Measurements from ENCODE around the gene DSCAM. TPM values are rescaled to one million over a fixed set of nuclear protein-coding genes. Genes with fewer than 3 reads are reported as not detected.
A peak's percentile ranks its signal among the peaks of the same experiment; 100 is the strongest.
"Not testable (repeated sequence)": the region's sequence is repeated elsewhere in the genome, so short reads cannot be mapped to it uniquely, and the experiment has no call there.

Gene DSCAM
- polyA plus RNA-seq, 1 donor = 0.85 TPM

DNA sequence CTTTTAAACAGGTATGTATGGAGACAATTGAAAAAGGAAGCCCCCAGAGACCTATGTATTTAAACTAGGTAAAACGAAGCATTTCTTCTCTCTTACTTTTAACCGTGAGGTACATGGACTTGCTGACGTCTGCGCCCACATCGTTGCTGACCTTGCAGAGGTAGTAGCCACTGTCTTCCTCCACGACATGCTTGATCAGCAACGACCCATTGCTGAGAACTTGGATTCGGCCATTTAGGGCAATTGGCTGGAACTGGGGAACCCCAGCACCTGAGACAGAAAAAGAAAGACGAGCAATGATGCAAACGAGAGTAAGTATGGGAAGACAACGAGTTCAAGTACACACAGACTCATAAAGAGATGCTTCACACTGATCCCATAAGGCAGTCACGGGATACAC is 571.0 kb downstream of the DSCAM start:
- Histone ChIP-seq H3K9me3 (ENCODE audit: control insufficient read depth, low read depth, low read length) (peaks cover 3% of the 10 kb centered on the region), H3K4me1 (ENCODE audit: control insufficient read depth, insufficient read depth, low read length) (no peaks in the 10 kb centered on the region), H3K27me3 (ENCODE audit: control insufficient read depth, insufficient read depth, low read length) (no peaks in the 10 kb centered on the region), H3K36me3 (ENCODE audit: control insufficient read depth, insufficient read depth, low read length) (no peaks in the 10 kb centered on the region), H3K4me3 (ENCODE audit: low read length) (no peak overlapping the region), H3K27ac (ENCODE audit: low read length) (no peak overlapping the region)
- 33% methylated on average over 1 of the region's 12 CpGs for WGBS (ENCODE audit: insufficient coverage, low lambda C conversion rate)
- DNase-seq = no peak

DNA sequence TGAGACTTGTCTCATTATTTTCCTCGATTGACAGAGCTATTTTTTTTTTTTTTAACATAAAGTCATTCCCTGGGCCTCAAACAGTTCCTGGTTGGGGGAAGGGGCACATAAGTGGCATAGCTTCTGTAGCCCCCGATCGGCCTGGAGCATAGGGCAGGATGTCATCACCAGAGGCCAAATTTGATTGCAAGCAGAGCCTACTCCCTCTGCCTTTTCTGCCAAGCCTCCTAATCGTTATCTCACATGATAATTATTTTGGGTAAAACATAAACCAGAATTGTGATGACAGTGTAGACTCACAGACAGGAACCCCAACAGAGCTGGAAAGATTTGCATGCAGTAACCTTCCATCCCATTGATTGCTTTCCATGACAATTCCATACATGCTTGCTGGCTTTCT is 574.9 kb downstream of the DSCAM start:
- no peak overlapping the region for H3K4me3 ChIP-seq (ENCODE audit: low read length)

DNA sequence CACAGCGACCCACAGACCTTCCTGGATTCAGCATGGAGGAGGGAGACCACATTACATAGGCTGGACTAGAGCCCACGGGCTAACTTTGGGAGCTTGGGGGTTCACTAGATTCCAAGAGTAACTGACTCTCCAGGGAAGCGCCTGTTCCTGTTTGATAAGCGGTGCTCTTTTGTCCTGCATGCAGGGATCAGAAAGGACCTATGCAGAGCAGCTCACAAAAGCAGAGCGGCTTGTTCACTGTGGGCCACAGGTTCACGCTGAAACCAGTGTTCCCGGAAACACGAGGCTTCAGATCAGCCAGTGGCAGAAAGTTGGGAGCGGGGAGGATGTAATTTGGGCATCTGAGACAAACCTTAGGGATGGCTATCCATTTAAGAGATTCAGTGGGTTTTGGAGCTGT is 575.8 kb downstream of the DSCAM start:
- Histone ChIP-seq H3K4me1 (ENCODE audit: control insufficient read depth, insufficient read depth, low read length) (no peaks in the 10 kb centered on the region), H3K27ac (ENCODE audit: low read length) (no peak overlapping the region), H3K36me3 (ENCODE audit: control insufficient read depth, insufficient read depth, low read length) (no peaks in the 10 kb centered on the region), H3K4me3 (ENCODE audit: low read length) (no peak overlapping the region), H3K9me3 (ENCODE audit: control insufficient read depth, low read depth, low read length) (no peaks in the 10 kb centered on the region), H3K27me3 (ENCODE audit: control insufficient read depth, insufficient read depth, low read length) (no peaks in the 10 kb centered on the region)
- no CpG with 5 or more reads among the region's 9 CpGs for WGBS (ENCODE audit: insufficient coverage, low lambda C conversion rate)
- DNase-seq = no peak

More for the DNA sequence above, 574.9 kb downstream of the DSCAM start:
- no peaks in the 10 kb centered on the region for H3K36me3 ChIP-seq (ENCODE audit: control insufficient read depth, insufficient read depth, low read length)
- DNase-seq = no peak
- no peaks in the 10 kb centered on the region for H3K9me3 ChIP-seq (ENCODE audit: control insufficient read depth, low read depth, low read length)
- H3K27me3 ChIP-seq (ENCODE audit: control insufficient read depth, insufficient read depth, low read length) = no peaks in the 10 kb centered on the region
- 60% methylated on average over 2 of the region's 4 CpGs for WGBS (ENCODE audit: insufficient coverage, low lambda C conversion rate)
- no peaks in the 10 kb centered on the region for H3K4me1 ChIP-seq (ENCODE audit: control insufficient read depth, insufficient read depth, low read length)
- no peak overlapping the region for H3K27ac ChIP-seq (ENCODE audit: low read length)

DNA sequence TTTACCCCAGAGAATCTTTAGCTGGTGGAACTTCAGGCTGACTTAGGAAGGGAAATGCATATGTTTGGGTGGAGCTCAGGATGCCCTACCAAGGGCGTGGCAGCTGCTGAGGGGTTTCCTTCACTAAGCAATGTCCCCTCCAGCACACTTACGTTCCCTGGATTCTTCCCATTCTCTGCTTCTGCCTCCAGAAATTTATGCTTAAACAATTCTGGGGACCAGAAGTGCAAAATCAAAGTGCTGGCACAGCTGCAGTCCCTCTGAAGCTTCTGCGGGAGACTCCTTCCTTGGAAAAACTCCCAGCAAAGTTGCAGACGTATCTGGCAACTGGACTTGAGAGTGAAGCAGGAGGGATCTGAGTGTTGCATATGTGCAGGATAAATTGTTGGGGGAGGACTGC is 576.9 kb downstream of the DSCAM start:
- H3K27ac ChIP-seq (ENCODE audit: low read length) = no peak overlapping the region
- H3K36me3 ChIP-seq (ENCODE audit: control insufficient read depth, insufficient read depth, low read length) = no peaks in the 10 kb centered on the region
- H3K27me3 ChIP-seq (ENCODE audit: control insufficient read depth, insufficient read depth, low read length) = no peaks in the 10 kb centered on the region
- no peak overlapping the region for H3K4me3 ChIP-seq (ENCODE audit: low read length)
- WGBS (ENCODE audit: insufficient coverage, low lambda C conversion rate) = 60% methylated on average over 1 of the region's 4 CpGs
- H3K4me1 ChIP-seq (ENCODE audit: control insufficient read depth, insufficient read depth, low read length) = no peaks in the 10 kb centered on the region
- H3K9me3 ChIP-seq (ENCODE audit: control insufficient read depth, low read depth, low read length) = no peaks in the 10 kb centered on the region
- no peak for DNase-seq

DNA sequence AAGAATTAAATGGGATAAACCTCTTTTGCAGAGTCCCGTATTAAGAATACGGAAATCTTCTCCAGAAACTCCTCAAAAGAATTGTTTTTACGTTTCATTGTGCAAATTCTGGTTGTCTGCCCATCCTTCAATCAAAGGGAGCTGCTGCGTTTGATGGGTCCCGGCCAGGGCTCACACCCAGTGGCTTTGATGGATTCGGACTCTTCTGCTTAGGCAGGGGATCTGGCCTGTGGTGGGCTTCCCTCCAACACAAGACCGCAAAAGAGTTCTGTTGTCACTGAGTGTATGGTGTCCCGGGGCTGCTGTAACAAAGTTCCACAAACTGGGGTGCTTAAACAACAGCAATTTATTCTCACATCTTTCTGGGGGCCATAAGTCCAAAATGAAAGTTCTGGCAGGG is 577.7 kb downstream of the DSCAM start:
- no peaks in the 10 kb centered on the region for H3K9me3 ChIP-seq (ENCODE audit: control insufficient read depth, low read depth, low read length)
- no peaks in the 10 kb centered on the region for H3K4me1 ChIP-seq (ENCODE audit: control insufficient read depth, insufficient read depth, low read length)
- no peaks in the 10 kb centered on the region for H3K27me3 ChIP-seq (ENCODE audit: control insufficient read depth, insufficient read depth, low read length)
- 100% methylated on average over 1 of the region's 8 CpGs for WGBS (ENCODE audit: insufficient coverage, low lambda C conversion rate)
- no peak overlapping the region for H3K27ac ChIP-seq (ENCODE audit: low read length)
- H3K36me3 ChIP-seq (ENCODE audit: control insufficient read depth, insufficient read depth, low read length) = no peaks in the 10 kb centered on the region
- DNase-seq = no peak
- H3K4me3 ChIP-seq (ENCODE audit: low read length) = no peak overlapping the region

DNA sequence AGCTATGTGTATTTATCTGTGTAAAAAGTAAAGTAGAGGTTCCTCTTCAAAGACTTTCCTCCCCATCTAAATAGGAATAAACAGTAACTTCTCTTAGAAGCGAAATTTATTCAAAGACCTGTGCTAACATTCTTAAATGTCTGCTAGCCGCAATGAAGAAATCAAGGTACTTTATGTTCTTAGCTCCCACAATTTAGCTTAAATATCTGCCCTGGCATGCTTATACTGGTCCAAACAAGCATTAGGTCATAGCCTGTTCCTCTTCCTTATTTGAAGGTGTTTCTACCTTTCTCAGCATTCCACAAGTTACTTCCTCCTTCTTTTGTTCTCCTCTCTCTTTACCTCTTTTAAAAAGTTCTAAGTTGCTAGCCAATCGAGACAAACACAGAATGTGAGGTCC is 588.5 kb downstream of the DSCAM start:
- H3K9me3 ChIP-seq (ENCODE audit: control insufficient read depth, low read depth, low read length); H3K4me1 ChIP-seq (ENCODE audit: control insufficient read depth, insufficient read depth, low read length); H3K36me3 ChIP-seq (ENCODE audit: control insufficient read depth, insufficient read depth, low read length); H3K27ac ChIP-seq (ENCODE audit: low read length); H3K4me3 ChIP-seq (ENCODE audit: low read length); DNase-seq; H3K27me3 ChIP-seq (ENCODE audit: control insufficient read depth, insufficient read depth, low read length): not testable (repeated sequence)
- WGBS (ENCODE audit: insufficient coverage, low lambda C conversion rate) = 100% methylated on average over 1 of the region's 3 CpGs

DNA sequence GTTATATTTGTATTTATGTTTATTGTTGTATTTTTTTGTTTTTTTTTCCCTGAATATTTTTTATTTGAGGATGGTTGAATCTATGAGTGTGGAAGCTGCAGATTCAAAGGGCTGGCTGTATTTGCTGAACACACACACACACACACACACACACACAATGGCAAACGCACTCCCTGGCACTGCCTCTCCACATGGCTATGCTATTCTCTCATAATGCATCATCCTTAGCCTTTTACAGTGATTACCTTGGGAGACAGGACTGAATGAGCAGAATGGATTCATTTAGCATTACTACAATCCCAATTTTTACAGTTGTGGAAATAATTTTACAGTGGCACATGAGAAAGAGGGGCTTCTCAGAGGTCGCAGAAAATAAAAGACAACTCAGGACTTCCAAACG is 589.6 kb downstream of the DSCAM start:
- Histone ChIP-seq H3K9me3 (ENCODE audit: control insufficient read depth, low read depth, low read length) (no peaks in the 10 kb centered on the region), H3K36me3 (ENCODE audit: control insufficient read depth, insufficient read depth, low read length) (no peaks in the 10 kb centered on the region), H3K4me1 (ENCODE audit: control insufficient read depth, insufficient read depth, low read length) (no peaks in the 10 kb centered on the region), H3K27me3 (ENCODE audit: control insufficient read depth, insufficient read depth, low read length) (no peaks in the 10 kb centered on the region), H3K4me3 (ENCODE audit: low read length) (no peak overlapping the region), H3K27ac (ENCODE audit: low read length) (no peak overlapping the region)
- no CpG with 5 or more reads among the region's 3 CpGs for WGBS (ENCODE audit: insufficient coverage, low lambda C conversion rate)
- DNase-seq = no peak

DNA sequence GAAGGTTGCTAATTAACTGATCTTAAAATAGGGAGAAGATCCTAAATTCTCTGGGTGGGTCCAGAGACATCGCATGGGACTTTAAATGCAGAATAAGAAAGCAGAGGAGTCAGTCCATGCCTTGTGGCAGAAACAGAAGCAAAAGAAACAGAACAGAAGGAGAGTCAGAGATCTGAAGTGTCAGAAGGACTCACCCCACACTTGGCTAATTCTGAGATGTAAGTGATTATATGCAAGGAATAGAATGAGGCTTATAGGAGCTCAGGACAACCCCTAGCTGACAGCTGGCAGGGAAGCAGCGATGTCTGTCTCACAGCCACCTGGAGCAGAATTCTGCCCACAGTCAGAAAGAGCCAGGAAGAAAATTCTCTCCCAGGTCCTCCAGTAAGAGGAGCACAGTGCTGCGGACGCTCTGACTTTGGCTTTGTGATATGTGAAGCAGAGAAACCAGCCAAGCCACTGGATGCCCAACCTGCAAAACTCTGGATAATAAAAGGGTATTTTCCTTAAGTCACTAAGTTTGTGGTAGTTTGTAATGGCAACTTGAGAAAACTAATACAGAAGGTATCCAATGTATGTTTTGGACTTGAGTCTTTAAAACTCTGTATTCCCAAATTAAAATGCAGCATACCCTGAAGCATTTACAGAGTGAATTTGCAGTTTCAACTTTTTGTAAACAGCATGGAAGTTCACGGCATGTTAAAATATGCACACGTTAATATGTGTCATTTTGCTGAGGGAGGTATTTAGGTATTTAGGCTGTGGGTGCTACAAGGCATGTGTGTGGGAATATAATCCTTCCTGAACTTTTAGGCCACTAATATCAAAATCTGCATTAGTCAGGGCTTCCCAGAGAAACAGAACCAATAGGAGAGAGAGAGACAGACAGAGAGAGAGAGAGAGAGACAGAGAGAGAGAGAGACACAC is 591.2 kb downstream of the DSCAM start:
- Histone ChIP-seq H3K9me3 (ENCODE audit: control insufficient read depth, low read depth, low read length) (no peaks in the 10 kb centered on the region), H3K4me3 (ENCODE audit: low read length) (no peak overlapping the region), H3K27me3 (ENCODE audit: control insufficient read depth, insufficient read depth, low read length) (no peaks in the 10 kb centered on the region), H3K27ac (ENCODE audit: low read length) (no peak overlapping the region), H3K4me1 (ENCODE audit: control insufficient read depth, insufficient read depth, low read length) (no peaks in the 10 kb centered on the region), H3K36me3 (ENCODE audit: control insufficient read depth, insufficient read depth, low read length) (no peaks in the 10 kb centered on the region)
- WGBS (ENCODE audit: insufficient coverage, low lambda C conversion rate) = no CpG with 5 or more reads among the region's 6 CpGs
- DNase-seq = no peak

DNA sequence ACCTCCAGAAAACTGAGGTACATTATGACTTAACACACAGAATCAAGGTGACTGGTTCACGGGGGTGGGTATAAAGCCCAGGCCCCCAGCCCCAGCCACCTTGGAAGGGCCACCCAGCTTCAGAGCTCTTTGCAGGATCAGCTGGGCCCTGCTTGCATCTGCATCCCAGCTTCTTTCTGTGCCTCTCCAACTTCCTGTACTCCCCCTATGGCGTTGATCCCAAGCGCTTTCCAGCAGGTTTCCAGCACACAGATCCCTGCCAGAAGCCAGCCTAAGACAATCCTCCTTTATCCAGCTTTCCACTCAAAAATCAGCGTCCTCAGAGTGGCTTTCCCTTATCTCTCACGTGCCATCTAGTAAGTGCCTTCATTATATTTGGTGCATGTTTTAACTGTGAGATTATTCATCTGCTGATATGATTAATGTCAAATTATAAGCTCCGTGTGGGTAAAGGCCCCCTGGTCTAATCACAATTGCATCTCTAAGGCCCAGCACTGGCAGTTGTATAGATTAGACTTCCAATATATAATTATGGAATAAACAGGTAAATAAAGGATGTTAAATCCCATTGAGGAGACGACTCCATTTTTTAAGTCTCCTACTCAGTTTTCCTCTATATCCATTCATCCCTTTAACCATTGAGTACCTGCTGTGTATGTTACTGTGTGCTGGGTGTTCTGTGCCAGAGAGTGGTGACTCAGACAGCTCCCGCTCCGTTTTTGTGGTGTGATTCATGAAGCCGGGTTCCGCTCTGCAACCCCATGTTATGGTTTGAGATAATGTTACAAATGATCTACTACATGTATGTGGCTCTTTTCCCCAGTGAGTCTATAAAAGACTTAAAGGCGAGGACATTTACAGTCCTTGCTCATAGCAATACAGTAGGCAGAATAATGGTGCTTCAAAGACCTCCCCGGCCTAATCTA is 592.2 kb downstream of the DSCAM start:
- Histone ChIP-seq H3K36me3 (ENCODE audit: control insufficient read depth, insufficient read depth, low read length) (no peaks in the 10 kb centered on the region), H3K4me1 (ENCODE audit: control insufficient read depth, insufficient read depth, low read length) (no peaks in the 10 kb centered on the region), H3K27me3 (ENCODE audit: control insufficient read depth, insufficient read depth, low read length) (no peaks in the 10 kb centered on the region), H3K4me3 (ENCODE audit: low read length) (no peak overlapping the region), H3K9me3 (ENCODE audit: control insufficient read depth, low read depth, low read length) (no peaks in the 10 kb centered on the region), H3K27ac (ENCODE audit: low read length) (no peak overlapping the region)
- DNase-seq = no peak
- WGBS (ENCODE audit: insufficient coverage, low lambda C conversion rate) = 100% methylated on average over 1 of the region's 13 CpGs

DNA sequence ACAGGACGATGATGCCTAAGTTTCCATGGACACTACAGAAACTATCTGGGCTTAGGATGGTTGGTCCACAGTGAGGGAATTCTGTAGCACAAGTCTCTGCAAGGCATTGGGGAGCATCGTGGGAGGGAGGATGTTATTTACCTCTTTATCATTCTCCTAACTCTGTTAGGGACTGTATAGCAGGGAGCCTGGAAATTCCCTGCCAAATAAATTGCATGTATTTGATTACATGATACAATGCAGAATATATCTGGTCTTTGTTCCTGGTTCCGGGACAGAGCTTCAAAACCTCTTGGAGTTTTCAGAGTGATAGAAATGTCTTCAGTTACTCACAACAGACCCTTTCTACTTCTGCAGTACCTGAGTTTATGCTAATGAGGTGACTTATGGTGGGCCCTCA is 593.8 kb downstream of the DSCAM start:
- Histone ChIP-seq H3K27me3 (ENCODE audit: control insufficient read depth, insufficient read depth, low read length) (no peaks in the 10 kb centered on the region), H3K4me1 (ENCODE audit: control insufficient read depth, insufficient read depth, low read length) (no peaks in the 10 kb centered on the region), H3K9me3 (ENCODE audit: control insufficient read depth, low read depth, low read length) (no peaks in the 10 kb centered on the region), H3K27ac (ENCODE audit: low read length) (no peak overlapping the region), H3K36me3 (ENCODE audit: control insufficient read depth, insufficient read depth, low read length) (no peaks in the 10 kb centered on the region), H3K4me3 (ENCODE audit: low read length) (no peak overlapping the region)
- WGBS (ENCODE audit: insufficient coverage, low lambda C conversion rate) = 100% methylated on average over 1 of the region's 3 CpGs
- peak in 1 of 2 donors; percentile 5 for DNase-seq

Data from large intestine (tissue), 3 donors.